HG02571 (cell line): ENCODE results near the gene PMS2.
A peak's percentile ranks its signal among the peaks of the same experiment; 100 is the strongest.
"Not testable (repeated sequence)": the region's sequence is repeated elsewhere in the genome, so short reads cannot be mapped to it uniquely, and the experiment has no call there.

Experiments used
- ATAC-seq: cut with Tn5 transposase; IDR thresholded peaks from one replicate; pipeline ENCODE4 v1.9.1; 2021; ENCODE audit warnings: mild to moderate bottlenecking, moderate library complexity; ENCODE audit not compliant: unreplicated experiment

PMS2 gene

GRCh38 chr7:6008668-6009611 is at the start of gene PMS2, which contains the start of gene AIMP2:
Gene PMS2, minus strand, starts transcription at chr7:6009049. Its CDS starts 30 bp downstream, at chr7:6009019.
Gene AIMP2, plus strand, starts transcription at chr7:6009272. Its CDS starts 92 bp downstream, at chr7:6009364.
- ATAC-seq, result peak; percentile 95

- ATAC-seq, result no peak
Measured at GRCh38 chr7:6057316-6058129, 48.7 kb upstream of the PMS2 start.

DNA sequence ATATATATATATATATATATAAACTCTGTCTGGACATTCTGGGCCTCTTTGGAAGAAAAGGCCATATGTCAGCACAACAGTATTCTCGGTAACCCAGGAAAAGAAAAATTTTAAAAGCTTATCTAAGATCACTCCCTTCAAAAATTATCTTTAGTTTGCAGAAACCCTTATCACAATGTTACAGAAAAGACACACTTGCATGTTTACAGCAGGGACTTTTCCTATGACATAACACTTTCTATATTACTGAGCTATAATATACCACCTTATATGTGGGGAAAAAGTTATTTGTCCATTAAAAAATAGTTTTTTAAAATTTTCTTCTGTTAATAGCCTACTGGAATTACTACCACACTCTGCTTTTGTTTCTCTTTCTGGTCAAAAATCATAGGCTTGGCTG is 47.8 kb upstream of the PMS2 start:
- no peak for ATAC-seq

DNA sequence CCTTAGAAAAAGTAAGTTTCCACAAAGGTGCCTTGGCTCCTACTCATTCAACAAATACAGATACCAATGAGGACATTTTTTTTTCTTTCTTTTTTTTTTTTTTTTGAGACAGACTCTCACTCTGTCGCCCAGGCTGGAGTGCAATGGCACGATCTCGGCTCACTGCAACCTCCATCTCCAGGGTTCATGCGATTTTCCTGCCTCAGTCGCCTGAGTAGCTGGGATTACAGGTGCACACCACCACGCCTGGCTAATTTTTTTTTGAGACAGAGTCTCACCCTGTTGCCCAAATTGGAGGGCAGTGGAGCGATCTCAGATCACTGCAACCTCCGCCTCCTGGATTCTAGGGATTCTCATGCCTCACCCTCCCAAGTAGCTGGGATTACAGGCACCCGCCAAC is 42.3 kb upstream of the PMS2 start:
- not testable (repeated sequence) for ATAC-seq

- no peak for ATAC-seq
Measured at GRCh38 chr7:6049780-6050179, 40.9 kb upstream of the PMS2 start.

DNA sequence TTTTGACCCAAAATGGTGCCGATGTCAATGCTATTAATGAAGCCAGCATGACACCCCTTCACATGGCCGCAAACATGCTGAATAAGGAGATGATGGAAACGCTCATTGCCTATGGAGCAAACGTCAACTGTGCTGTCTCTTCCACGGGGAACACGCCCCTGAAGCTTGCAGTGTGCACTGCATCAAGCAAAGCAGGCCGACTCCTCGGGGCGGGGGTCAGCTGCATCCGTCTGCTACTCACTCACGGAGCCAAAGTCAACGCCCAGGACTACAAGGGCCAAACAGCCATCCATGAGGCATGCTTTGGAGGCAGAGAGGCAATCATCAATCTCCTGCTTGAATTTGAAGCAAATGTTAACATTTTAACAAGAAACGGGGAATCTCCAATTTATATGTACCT is 26.8 kb upstream of the PMS2 start:
- no peak for ATAC-seq

DNA sequence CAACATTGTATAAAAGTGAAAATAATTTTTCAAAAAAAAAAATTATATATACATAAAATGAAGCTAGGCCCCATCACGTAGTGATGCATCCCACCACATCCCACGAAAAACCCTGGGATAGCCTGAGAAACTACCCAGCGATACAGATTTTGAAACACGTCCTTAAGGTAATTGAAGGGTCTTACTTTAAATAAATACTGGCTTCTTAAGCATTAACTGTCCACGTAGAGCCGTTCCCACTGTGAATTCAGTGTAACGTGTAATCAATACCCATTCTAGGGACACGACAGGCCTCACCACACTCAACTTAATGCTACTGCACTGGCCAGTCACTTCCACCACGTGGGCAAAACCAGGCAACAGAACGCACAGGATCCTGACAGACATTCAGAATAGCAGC is 26.3 kb upstream of the PMS2 start:
- no peak for ATAC-seq

DNA sequence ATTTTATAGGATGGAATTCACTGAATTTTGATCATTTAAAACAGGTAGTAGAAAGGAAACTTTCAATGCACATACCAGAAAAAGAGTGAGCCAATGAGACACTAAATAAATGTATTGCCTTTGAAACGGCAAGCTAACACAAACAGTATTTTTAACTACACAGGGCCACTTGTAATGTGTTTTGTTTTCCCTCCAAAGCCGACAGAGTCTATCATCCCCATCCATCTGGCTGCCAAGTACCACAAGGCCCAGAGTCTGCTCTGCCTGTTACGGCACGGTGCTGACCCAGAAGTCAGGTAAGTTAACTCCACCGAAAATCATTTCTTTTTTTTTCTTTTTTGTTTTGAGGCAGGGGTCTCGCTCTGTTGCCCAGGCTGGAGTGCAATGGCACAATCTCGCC is 23.8 kb upstream of the PMS2 start:
- ATAC-seq, result no peak

DNA sequence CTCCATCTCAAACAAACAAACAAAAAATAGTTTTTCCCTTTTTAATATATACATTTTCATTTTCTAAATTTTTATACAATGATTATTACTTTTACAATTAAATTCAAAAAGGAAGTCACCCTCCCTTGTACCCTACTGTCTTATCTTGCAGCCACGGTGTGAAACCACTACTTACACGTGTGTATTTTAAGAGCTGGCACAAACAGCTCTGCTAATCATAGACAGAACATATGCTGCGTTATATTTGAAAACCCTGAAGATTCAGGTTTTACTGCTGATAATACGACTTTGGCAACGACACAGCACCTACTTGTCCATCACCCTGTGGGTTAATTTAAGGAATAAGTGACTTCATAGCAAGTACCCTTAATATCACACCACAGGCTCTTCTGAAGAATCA is 23.3 kb upstream of the PMS2 start:
- no peak for ATAC-seq

GRCh38 chr7:6031567-6031966 is 22.7 kb upstream of the PMS2 start:
- ATAC-seq, result no peak

GRCh38 chr7:6030988-6031387 is 22.1 kb upstream of the PMS2 start, which contains the start of gene ANKRD61:
Gene ANKRD61, plus strand, starts transcription at chr7:6031376. Its CDS starts 0 bp downstream, at chr7:6031376.
- ATAC-seq, result no peak

- no peak for ATAC-seq
Measured at GRCh38 chr7:6028563-6028962, 19.7 kb upstream of the PMS2 start.

DNA sequence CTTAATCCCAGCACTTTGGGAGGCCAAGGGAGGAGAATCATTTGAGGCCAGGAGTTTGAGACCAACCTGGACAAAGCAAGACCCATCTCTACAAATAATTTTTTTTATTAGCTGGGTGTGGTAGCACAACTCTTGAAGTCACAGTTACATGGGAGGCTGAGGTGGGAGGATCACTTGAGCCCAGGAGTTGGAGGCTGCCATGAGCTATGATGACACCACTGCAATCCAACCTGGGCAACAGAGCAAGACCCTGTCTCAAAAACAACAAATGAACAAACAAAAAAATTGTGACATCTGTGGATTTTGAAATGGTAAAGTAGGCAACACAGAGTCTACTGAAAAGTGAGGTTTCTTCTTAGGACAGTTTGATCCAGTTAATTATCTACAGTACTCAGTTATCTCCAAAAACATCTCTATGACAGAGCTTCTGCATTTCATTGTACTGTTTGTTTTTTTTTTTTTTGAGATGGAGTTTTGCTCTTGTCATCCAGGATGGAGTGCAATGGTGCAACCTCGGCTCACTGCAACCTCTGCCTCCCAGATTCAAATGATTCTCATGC is 19.0 kb upstream of the PMS2 start:
- no peak for ATAC-seq

DNA sequence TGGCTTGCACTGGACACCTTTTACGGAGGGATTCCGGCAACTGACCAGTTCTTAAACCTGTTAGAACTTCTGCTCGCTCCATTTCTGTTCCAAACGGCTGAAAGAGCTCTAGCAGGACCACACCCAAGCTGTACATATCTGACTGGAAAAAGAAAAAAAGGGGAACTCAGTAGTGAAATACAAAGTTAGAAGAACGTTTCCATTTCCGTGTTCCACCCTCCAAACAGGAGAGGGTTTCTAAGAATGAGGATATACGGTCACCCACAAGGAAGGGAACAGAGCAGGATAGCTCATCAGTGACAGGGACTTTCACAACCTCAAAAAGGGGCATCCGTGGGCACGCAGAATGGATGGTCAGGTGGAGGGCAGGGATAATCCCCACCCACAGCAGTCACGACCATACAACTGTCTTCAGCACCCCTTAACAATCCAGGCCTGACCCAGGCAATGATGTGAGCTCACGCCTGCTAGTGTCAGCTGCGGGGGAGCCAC is 18.0 kb upstream of the PMS2 start:
- ATAC-seq, result no peak

DNA sequence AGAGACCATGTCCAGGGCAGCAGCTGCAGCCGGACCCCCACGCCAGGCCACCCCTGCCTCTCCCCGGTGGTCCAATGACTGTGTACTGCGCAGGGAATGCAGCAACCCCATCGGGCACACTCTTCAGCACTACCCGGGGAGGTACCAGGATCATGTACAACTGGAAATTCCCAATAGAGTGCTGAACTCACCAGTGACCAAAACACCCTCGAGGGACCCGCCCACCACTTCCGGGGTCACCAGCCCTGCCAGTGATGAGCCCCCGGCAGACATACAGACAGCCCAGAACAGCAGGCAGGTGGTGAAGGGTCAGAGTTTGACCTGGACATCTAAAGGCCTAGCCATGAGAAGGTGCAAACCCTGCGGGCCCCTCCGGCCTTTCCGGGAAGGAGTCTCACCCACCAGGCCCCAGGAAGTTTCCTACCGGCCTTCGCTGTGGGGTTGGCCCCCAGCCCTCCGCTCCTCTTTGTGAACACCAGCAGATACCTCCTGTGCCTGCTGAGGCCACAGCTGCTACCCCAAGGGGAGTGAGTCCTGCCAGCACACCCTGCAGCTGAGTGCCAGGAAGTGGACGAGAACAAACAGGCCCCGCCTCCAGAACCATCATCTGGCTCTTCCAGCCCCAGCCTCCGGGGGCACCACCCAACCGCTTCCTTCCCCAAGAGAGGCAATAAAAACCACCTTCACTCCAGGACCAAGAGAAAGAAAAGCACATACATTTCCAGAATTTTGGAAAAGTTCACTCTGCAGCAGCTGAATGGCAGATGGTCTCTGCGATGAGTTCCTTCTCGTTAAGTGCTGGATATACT is 17.4 kb upstream of the PMS2 start:
- ATAC-seq, result peak; percentile 51

DNA sequence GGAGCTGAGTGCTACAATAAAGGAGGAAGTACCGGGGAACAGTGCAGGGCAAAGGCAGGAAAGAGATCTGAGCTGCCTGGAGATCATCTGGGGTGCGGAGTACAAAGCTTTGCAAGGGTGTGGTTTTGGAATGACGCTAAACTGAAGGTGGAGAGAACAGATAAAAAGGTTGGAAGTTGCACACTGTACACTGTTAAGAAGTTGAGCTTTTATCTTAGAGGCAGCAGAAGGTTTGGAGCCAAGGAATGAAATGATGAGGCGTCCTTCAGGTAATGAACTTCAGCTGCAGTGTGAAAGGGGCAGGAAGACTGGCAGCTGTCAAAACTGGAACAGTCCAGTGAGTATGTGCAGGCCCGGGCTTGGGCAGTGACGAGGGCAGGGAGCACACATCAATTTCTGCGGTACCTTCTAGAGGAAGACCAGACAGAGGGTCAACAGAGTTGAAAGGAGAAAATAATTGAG is 15.2 kb upstream of the PMS2 start:
- ATAC-seq, result no peak

DNA sequence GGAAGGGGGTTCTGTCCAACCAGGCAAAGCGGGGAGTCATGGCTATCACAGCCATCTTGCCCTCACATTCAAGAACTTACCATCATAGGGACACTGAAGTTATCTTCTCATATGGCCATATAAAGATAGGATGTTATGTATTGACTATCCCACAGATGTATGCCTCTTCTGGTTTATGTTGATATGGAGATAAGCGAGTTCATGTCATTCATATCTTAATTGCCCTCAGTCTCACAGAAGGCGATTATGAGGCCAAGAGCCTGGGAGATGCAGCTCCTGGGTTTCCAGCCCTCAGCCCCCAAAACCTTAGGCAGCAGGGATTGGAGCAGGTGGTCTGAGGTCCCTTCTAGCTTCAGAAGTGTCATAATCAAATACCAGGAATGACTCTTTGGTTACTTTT is 13.9 kb upstream of the PMS2 start:
- ATAC-seq, result no peak

GRCh38 chr7:6020371-6021286 is 11.8 kb upstream of the PMS2 start:
- ATAC-seq, result no peak

DNA sequence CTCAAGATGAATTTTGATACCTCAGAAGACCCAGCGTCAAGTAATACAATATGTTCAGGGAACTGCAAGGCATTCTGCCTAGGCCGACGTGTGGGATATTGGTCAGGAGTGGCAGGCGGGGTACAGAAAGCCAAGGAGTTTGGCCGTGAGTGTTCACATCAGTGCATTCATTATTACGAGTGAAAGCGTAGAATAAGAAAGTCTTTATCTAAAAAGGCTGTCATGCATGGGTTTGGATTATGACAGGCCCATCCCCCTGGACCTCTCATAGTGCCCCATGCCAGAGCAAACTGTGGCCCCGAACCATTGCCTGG is 7.8 kb upstream of the PMS2 start:
- ATAC-seq, result no peak
